Brain microvascular endothelial cell (primary cell): ENCODE data around the gene NHLH1.
A peak's percentile ranks its signal among the peaks of the same experiment; 100 is the strongest.

Experiments used
- DNase-seq: peaks from one replicate; pipeline ENCODE4 v3.0.0-alpha.2; 2020
- H3K27ac ChIP-seq: fragments of 250-450 bp; sonication (Bioruptor Pico); 2 replicates; pipeline ENCODE4 v1.5.1; 2020; ENCODE audit warnings: mild to moderate bottlenecking, moderate library complexity
- H3K27me3 ChIP-seq: fragments of 250-450 bp; sonication (Bioruptor Pico); replicated peaks from 2 replicates; pipeline ENCODE4 v1.5.1; 2020; ENCODE audit warnings: mild to moderate bottlenecking
- H3K36me3 ChIP-seq: fragments of 250-450 bp; sonication (Bioruptor Pico); replicated peaks from 2 replicates; pipeline ENCODE4 v1.5.1; 2020; ENCODE audit warnings: mild to moderate bottlenecking
- H3K4me3 ChIP-seq: 2 replicates; pipeline ENCODE4 v1.5.1; 2011; ENCODE audit warnings: low read depth, mild to moderate bottlenecking, control low read depth, low read length, moderate library complexity
- CTCF ChIP-seq: IDR thresholded peaks from 2 replicates; pipeline ENCODE4 v1.5.1; 2011; ENCODE audit warnings: low read depth, mild to moderate bottlenecking, moderate library complexity, low read length, control low read depth, inconsistent platforms; ENCODE audit errors: missing control alignments
- in situ Hi-C: cut with HindIII; loops from 2 replicates; pipeline ENCODE4 v1.10.0; 2017; ENCODE audit warnings: low sequenced_read_pairs, low pct_ligation_motif_present

Gene NHLH1

GRCh38 chr1:160400646-160401486 lies 34.0 kb downstream of the NHLH1 start:
- DNase-seq, result no peak
- TF ChIP-seq CTCF, result no peak
- H3K27me3 ChIP-seq, result peaks cover 18% of the 10 kb centered on the region
- H3K36me3 ChIP-seq, result no peaks in the 10 kb centered on the region
- H3K4me3 ChIP-seq, result peak overlapping the region; percentile 59
- in situ Hi-C loops, result no loop called here
- H3K27ac ChIP-seq, result no peak overlapping the region

- in situ Hi-C loops, result no loop called here
- Histone ChIP-seq H3K27ac (no peak overlapping the region), H3K4me3 (peak overlapping the region; percentile 59), H3K27me3 (peaks cover 18% of the 10 kb centered on the region), H3K36me3 (no peaks in the 10 kb centered on the region)
- TF ChIP-seq CTCF, result no peak
- no peak for DNase-seq
These were observed 34.6 kb downstream of the NHLH1 start for GRCh38 chr1:160401487-160401805.

GRCh38 chr1:160402001-160402795 lies 35.3 kb downstream of the NHLH1 start:
- TF ChIP-seq CTCF, result no peak
- in situ Hi-C loops, result no loop called here
- H3K27me3 ChIP-seq, result peaks cover 18% of the 10 kb centered on the region
- no peak for DNase-seq
- no peaks in the 10 kb centered on the region for H3K36me3 ChIP-seq
- H3K4me3 ChIP-seq, result no peak overlapping the region
- no peak overlapping the region for H3K27ac ChIP-seq

- Histone ChIP-seq H3K27ac (no peak overlapping the region), H3K27me3 (peaks cover 18% of the 10 kb centered on the region), H3K36me3 (no peaks in the 10 kb centered on the region), H3K4me3 (no peak overlapping the region)
- TF ChIP-seq CTCF, result no peak
- in situ Hi-C loops, result no loop called here
- no peak for DNase-seq
These were observed 36.4 kb downstream of the NHLH1 start for GRCh38 chr1:160403244-160403643.

- TF ChIP-seq CTCF, result no peak
- in situ Hi-C loops, result no loop called here
- H3K27me3 ChIP-seq, result peaks cover 18% of the 10 kb centered on the region
- no peak for DNase-seq
- no peak overlapping the region for H3K27ac ChIP-seq
- H3K4me3 ChIP-seq, result no peak overlapping the region
- H3K36me3 ChIP-seq, result no peaks in the 10 kb centered on the region
These were observed 37.2 kb downstream of the NHLH1 start for GRCh38 chr1:160404094-160404493.
